GM10248 (cell line): ENCODE measurements around the gene DHODH.
"Not testable (repeated sequence)": the region's sequence is repeated elsewhere in the genome, so short reads cannot be mapped to it uniquely, and the experiment has no call there.

Source experiments
- CTCF ChIA-PET: fragments of 300-600 bp; sonication (Branson Sonifier 250); formaldehyde crosslinking; extraction: SDS; loops from one replicate; lab custom pipeline; 2021; ENCODE audit warnings: antibody characterized with exemption; lab: Yijun Ruan, JAX
- POLR2A ChIA-PET: fragments of 350-650 bp; sonication (Branson Sonifier 250); formaldehyde crosslinking; extraction: SDS; loops from one replicate; lab custom pipeline; 2020; ENCODE audit warnings: antibody characterized with exemption; lab: Yijun Ruan, JAX
- DNase-seq: peaks from one replicate; pipeline ENCODE4 v3.0.0; 2012; ENCODE audit errors: extremely low spot score
- TF ChIP-seq, protein P1 (sequence below): IDR thresholded peaks from 2 replicates; pipeline ENCODE4 v1.5.1; 2012; ENCODE audit warnings: mild to moderate bottlenecking, low read depth; ENCODE audit errors: extremely low read depth, missing control alignments, control extremely low read depth

The DHODH gene

DNA sequence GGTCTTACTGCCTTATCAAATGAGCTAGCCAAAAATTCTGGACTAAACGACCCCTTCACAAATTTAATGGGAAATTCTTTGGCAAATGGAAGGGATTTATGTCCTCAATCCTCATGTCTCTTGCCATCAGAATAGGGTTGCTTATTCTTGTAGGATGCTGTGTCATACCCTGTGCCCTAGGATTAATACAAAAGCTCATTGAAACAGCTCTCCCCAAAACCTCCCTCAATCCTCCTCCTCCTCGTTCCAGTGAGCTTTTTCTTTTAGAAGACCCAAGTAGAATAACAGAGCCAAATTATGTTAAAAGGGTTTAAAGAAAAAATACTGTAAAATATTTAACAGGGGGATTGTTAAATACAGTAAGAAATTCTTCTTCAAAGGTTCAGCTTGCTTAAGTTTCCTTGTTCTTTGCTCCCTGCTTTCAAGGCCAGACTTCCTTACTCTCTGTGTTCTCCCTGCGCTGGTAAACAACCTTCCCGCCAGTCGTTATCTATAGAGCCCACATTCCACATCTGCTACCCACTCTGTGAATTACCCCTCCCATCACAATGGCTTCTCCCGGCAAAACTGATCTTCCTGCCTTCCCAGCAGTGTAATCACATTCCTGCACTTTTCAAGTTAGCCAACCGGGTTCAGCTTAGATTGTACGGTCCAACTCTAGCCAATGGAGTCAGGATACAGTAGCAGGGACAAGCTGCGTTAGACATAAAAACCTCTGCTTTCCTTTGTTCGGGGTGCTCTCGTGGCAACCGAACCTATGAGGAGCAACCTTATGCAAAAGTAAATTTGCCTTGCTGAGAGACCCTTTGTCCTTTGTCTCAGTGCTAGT, 64.2 kb downstream of the DHODH start:
- POLR2A ChIA-PET = no interaction called here
- TF ChIP-seq, protein P1, sequence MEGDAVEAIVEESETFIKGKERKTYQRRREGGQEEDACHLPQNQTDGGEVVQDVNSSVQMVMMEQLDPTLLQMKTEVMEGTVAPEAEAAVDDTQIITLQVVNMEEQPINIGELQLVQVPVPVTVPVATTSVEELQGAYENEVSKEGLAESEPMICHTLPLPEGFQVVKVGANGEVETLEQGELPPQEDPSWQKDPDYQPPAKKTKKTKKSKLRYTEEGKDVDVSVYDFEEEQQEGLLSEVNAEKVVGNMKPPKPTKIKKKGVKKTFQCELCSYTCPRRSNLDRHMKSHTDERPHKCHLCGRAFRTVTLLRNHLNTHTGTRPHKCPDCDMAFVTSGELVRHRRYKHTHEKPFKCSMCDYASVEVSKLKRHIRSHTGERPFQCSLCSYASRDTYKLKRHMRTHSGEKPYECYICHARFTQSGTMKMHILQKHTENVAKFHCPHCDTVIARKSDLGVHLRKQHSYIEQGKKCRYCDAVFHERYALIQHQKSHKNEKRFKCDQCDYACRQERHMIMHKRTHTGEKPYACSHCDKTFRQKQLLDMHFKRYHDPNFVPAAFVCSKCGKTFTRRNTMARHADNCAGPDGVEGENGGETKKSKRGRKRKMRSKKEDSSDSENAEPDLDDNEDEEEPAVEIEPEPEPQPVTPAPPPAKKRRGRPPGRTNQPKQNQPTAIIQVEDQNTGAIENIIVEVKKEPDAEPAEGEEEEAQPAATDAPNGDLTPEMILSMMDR = no peak
- CTCF ChIA-PET = interaction anchor here (0.7 to 1.2 kb wide), 4 partner anchors 8 to 27 kb away, joined by 3 to 5 read pairs (median 3); no protein-coding TSS in a partner anchor
- no peak for DNase-seq

DNA sequence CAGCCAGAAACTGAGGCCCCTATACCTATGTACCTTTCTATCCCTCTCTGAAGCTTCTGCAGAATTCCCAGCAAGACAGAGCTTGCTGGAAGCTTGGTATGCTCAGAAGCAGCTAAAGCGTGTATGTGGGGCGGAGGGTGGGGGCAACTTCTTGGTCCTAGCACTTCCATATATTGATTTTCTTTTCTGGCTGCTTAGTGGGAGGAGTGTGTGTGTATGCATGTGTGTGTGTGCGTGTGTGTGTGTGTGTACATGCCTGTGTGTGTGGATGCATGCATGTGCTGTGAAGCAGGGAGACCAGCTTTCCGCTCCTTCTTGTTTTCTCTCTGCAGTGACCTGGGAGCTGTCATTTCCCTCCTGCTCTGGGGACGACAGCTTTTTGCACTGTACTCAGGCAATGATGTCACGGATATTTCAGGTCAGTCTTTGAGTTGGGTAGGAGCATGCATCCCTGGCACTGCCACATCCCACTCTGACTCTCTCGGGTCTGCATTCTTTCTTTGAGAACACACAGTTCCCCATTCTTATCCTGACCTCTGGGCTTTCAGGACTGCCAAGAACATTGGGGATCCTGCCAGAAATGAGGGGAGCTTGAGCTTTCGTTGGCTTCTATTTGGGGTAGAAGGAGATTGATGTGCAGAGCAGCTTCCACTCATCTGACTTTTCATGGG, 65.2 kb downstream of the DHODH start:
- TF ChIP-seq, protein P1 = no peak
- CTCF ChIA-PET = interaction anchor here (0.8 kb wide), 1 partner anchor 10 kb away, joined by 3 read pairs; the partner anchor contains the start of gene HPR
- no peak for DNase-seq
- POLR2A ChIA-PET = no interaction called here

DNA sequence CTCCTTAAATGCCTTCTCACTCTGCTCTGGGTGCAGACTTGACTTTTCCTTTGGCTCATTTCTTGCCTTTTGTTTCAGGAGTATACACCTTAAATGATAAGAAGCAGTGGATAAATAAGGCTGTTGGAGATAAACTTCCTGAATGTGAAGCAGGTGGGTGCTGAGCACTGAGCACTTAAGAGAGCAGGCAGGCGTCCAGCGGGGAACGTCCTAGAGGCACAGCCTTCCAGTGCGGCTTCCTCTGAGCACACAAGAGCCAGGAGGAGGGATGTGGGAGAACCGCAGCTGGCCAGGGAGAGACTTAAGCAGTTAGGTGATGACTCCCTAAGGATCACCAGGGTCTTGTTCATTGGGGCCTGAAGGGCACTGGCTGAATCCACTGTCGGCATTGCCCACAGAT, 66.5 kb downstream of the DHODH start:
- DNase-seq, POLR2A ChIA-PET, CTCF ChIA-PET: not testable (repeated sequence)
